AG20443 (cell line): Measurements from ENCODE around the gene FSTL5.

Experiments used
- DNase-seq: peaks from one replicate; pipeline ENCODE4 v3.0.0; 2012; ENCODE audit warnings: low spot score, mixed read lengths

Gene FSTL5

GRCh38 chr4:161936625-161937550, 226.9 kb downstream of the FSTL5 start:
- DNase-seq, result no peak

GRCh38 chr4:161931089-161931488, 232.7 kb downstream of the FSTL5 start:
- no peak for DNase-seq

DNA sequence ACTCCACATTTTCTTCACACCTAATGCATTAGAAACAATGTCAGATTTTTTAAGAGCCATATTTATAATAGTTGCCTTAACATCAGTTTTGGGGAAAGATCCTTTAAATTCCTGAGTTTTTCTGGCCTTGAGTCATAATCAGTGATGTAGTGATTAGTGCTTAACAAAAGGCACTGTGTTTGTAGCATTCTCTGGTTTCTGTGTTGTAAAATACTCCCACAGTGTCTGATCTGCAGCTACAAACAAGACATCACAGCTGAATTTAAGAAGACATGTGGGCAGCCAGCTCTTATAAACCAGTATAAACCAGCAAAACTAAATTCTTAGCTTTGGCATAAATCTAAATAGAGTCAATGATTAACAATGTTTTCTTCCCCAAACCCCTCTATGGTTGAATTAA, 233.8 kb downstream of the FSTL5 start:
- DNase-seq, result no peak

GRCh38 chr4:161926033-161926828, 237.6 kb downstream of the FSTL5 start:
- no peak for DNase-seq

- no peak for DNase-seq
Measured at GRCh38 chr4:161920304-161921052, 243.3 kb downstream of the FSTL5 start.

DNA sequence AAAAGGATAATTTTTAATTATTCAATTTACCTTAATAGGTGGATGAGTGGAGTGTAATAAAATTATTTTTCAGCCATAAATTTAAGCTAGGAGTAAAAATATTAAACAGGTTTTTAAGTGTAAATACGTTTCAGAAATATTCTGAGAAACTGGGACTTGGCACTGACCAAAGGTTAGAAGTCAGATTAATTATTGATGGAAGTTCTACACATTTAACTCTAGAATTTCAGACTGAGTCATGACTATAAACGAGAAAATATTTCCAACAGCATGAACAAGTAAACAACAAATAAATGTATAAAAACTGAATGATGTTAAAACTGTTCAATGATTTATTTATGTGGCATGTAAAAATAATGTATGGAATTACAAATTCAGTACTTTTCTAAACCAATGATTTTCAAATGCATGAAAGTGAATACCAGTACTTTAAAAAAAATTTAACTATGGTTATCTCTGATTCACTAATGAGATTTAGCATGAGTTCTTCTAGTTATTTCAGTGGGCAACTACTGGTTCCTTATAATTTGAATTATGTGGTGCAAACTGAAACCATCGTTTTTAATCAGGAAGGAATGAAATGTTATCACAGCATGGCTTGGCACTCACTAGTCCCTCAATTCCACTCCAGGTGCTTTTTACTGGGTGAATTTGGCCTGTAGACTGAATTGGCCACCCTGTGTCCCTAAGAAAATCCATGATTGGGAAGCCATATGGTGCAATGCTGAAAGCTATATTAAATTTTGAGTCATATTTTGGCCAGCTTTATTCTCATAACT, 244.2 kb downstream of the FSTL5 start:
- no peak for DNase-seq

DNA sequence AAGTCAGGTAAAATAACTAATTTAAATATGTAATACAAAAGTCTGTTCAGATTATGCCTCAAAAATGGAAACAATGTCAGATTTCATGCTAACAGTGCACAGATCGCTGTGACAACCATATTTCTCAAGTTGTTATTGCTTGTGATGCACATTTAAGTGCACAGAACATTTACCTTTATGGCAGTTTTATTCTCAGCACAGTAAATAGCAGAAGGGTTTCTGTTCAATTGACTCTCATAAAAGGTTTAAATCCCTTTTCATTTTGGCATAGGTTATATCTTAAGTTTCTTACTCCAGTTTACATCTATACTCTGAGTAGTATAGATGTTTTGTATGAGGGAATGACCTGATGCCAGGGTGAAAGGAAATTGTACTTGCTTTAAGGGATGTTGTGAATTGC, 247.8 kb downstream of the FSTL5 start:
- DNase-seq, result no peak

GRCh38 chr4:161907590-161907955, 256.2 kb downstream of the FSTL5 start:
- no peak for DNase-seq

DNA sequence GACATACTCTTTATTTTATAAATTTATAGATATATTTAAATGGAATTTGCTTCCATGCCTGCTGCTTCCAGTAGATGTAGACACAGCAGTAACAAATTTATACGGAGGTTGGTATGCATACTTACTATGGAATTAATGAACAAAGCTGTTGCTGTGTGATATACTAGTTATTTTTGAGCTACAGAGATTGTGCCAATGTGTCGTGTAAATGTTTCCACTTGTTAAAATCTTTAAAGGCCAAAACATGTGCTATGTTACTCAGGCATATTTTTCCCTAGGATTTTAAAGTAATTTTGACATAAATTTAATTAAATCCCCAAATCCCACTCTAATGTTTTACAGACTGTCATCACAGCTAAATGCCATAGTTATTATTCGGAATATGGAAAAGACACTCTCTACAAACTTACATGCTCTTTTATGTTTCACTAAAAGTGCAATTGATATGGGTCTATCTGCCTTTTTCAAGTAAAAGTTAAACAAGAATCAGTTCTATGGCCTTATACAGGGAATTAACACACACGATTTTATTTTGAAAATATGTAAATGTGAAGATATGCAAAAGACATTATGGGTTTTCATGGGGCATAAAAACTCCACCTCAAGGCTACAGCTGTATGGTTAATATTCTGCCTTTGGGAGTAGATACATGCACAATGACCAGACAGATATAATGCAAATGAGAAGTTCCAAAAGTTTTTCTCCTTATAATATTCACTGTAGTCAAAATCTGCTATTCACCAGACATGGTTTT, 256.8 kb downstream of the FSTL5 start:
- no peak for DNase-seq

GRCh38 chr4:161900110-161900509, 263.7 kb downstream of the FSTL5 start:
- DNase-seq, result no peak

- DNase-seq, result no peak
Measured at GRCh38 chr4:161894493-161895167, 269.2 kb downstream of the FSTL5 start.

DNA sequence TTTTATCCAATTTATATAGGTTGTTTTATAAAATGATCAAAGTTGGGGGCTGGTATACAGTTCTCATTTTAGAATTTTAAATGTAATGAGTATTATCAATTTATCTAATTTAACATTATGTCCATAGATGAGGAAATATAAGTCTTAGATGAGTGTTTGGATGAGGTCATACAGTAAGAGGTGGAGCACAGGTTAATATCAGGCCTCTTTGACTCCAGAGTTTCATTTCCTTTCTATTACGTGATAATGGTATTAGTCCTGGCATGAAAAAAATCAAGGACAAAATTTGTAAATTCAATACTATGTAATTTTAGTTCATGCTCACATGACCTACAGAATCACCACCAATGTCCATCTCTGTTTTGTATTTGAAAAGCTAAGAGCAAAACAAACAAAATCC, 269.8 kb downstream of the FSTL5 start:
- DNase-seq, result no peak

DNA sequence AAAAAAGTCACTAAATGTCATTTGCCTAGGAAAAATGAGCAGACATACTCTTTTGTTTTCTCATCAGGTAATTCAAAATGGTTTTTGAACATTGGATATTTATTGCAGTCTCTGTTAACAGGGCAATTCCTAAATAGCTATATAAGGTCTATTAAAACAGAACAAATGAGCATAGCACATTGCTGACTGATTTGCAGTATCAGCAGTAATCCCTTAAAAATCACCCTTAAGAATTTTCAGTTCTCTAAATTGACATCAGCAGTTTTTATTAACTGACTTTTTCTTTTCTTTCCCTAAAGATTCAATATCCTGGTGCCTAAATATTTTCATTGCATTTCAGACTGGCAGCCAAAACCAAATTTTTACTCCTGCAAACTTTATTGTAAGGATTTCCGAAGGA, 270.2 kb downstream of the FSTL5 start:
- DNase-seq, result no peak

GRCh38 chr4:161892951-161893350, 270.8 kb downstream of the FSTL5 start:
- DNase-seq, result no peak

GRCh38 chr4:161883157-161883556, 280.6 kb downstream of the FSTL5 start:
- DNase-seq, result no peak

GRCh38 chr4:161881370-161881769, 282.4 kb downstream of the FSTL5 start:
- DNase-seq, result no peak

DNA sequence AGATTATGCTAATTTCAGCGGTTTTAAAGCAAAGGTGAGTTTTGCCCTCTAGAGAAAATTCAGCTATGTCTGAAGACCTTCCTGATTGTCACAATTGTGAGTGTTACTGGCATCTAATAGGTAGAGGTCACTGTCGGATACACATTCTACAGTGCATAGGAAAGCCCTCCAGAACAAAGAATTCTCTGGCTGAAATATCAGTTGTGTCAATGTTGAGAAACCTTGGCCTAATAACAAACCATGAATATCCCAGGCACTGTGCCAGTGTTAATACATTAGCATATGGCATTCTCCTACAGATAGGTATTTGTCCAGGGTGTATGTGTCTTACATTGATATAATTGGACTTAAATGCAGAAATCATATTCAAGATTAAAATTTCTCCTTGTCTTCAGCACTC, 294.3 kb downstream of the FSTL5 start:
- DNase-seq, result no peak

- no peak for DNase-seq
Measured at GRCh38 chr4:161856711-161857326, 307.0 kb downstream of the FSTL5 start.

- no peak for DNase-seq
Measured at GRCh38 chr4:161850631-161851030, 313.2 kb downstream of the FSTL5 start.

DNA sequence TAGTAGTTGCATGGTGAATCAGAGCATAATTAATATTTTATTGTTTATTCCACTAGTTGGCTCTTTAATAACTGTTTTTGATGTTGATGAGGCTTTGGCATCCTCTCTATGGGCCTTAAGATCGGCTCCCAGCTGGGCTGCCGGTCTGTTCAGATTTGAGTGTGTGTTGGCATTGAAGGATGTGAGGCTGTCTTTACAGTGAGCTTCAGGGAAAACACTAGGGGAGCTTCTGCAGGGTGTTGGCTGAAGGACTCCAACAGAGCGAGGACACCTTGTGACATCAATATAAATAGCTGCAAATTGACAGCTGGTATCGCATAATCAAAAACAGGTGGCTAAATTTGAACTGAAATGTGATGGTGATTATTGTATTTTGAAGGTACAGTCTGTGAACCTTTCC, 322.0 kb downstream of the FSTL5 start:
- DNase-seq, result no peak
